Colon (tissue), 2 donors: ENCODE measurements around the gene FNBP1L.

Source experiments
- FAIRE-seq: peaks from 2 replicates; lab custom pipeline; 2012; peaks lifted over from hg19 to GRCh38; lab: Jason Lieb, UNC
- donor health status: control.
- donor health status: control.

The FNBP1L gene

GRCh38 chr1:93532780-93533378 lies 85.0 kb downstream of the FNBP1L start:
- FAIRE-seq, result no peak

DNA sequence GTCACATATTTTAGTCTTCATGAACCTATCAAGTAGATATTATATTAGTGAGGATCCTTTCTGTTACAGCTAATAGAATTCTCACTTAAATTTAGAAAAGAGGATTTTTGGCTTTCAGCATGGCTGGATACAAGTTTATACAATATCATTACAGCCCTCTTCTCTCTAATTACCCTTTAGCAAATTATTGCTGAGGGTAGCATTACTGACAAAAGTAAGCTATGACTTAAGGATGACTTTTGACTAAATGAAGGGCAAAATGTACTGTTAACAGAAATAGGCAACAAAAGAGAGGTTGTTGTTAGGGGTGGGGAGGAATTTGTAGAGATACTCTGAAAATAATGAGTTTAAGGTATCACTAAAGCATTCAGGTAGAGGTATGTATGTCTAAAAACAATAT lies 85.8 kb downstream of the FNBP1L start:
- no peak for FAIRE-seq

DNA sequence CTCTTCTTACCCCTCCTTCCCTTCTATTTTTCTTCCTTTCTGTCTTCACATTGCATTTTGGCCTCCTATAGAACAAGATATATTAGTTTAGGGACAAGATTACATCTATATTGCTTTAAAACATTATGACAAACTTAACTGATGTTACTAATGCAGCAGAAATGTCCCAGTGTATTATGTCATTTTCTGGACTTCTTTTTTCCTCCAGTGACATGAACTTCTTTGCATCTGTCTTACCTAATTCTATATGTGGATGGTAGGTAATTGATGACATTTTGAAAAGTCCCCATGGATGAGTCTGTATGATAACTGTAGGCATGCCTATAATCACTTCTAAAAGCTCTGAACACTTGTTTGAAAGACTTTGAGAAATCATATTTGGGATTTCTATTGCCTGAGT lies 89.5 kb downstream of the FNBP1L start:
- FAIRE-seq, result no peak

DNA sequence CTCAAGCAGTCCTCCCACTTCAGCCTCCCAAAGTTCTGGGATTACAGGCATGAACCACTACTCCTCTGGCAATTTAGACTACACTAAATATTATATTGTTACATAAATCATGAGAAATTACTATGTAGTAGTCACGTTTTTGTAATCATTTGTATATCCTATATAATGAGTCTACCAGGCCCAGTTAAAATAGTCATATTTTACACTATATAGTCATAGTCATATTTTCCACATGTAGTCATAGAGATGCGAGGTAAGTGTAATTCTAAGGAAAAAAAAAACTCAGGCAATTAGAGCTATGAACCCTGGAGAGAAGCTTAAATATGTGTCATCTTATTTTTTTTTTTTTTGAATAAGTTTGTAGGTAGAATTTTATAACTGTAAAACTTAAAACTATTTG lies 90.0 kb downstream of the FNBP1L start:
- FAIRE-seq, result peak; percentile 55

- FAIRE-seq, result no peak
These were observed 93.1 kb downstream of the FNBP1L start for GRCh38 chr1:93541045-93541444.

GRCh38 chr1:93542398-93542797 lies 94.5 kb downstream of the FNBP1L start:
- no peak for FAIRE-seq

DNA sequence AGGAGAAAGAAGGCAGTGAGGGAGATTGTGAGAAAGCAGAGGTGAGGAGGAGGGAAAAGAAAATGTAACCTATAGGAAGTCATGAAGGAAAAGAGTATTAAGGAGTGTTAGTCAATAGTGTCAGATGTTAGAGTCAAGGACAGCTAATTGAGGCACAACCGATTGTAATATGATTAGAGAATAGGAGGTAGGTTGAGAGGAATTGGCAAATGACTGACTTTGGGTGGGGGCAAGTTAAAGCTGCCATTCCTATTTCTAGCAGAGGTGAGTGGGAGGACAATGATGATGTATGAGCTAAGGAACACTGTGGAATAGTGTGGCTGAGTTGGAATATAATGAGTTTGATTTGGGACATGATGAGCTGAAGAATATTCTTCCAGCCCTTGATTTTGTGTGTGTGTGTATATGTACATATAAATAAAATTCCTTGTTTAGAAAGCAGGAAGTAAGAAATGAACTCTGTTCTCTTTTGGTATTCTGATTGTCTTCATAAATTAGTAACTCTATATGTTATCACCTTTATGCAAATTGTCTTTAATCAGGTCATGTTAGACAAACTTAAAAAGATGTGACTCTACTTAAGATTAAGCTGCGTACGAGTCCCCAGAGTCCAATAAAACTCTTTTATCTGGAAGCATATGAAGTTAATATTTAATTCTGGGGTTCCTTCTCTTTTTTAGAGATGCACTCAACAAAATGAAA lies 98.4 kb downstream of the FNBP1L start:
- no peak for FAIRE-seq

DNA sequence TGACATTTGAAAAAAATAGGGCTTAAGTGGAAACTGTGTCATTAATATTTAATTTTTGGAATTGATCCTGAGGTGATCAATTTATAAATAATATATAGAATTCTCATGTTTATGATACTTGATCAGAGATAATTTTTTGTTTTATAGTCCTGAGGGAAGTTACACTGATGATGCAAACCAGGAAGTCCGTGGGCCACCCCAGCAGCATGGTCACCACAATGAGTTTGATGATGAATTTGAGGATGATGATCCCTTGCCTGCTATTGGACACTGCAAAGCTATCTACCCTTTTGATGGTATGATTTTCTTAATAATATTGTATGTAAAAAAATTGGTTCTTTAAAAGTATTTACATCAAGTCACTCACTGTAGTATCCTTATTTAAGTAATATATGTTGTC lies 101.2 kb downstream of the FNBP1L start:
- no peak for FAIRE-seq

DNA sequence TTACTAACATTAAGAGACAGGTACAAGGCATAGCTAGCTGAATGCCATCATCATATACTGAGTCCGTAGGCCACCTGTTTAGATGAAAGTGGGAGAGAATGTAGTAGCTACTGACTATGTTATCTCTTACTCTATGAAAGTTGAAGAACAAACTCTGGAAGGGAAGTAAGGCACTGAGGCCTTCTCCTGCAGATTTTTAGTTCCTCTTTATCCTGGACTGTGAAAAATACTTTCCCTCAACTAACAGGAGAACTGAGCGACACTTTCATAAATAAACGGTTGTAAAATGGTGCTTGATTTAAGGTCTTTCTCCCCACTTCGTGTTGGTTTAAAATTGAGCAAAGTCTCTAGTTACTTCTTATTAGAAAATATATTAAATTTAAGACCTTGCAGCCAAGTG lies 101.9 kb downstream of the FNBP1L start:
- no peak for FAIRE-seq

GRCh38 chr1:93552741-93553455 lies 105.0 kb downstream of the FNBP1L start:
- no peak for FAIRE-seq

- peak; percentile 95 for FAIRE-seq
These were observed 106.1 kb downstream of the FNBP1L start for GRCh38 chr1:93553886-93554490.

GRCh38 chr1:93554883-93555872 lies 107.3 kb downstream of the FNBP1L start:
- no peak for FAIRE-seq

DNA sequence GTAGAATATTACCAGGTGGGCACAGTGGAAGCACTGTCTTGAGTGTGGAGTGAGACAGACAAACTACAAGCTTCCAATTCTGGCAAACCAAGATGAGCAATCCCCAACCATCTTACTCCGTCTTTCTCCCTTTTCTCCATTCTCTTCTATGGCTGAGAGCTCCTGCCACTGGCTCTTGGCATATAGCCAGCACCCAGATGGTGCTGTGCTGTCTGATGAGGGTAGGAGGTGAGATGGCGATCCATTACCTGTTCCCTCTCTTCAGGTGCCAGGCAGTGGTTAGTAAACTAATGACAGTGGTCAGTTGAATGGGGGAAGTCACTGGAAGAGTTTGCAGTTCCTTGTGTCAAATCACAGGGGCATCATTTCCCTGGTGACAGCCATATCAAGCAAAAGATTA lies 108.4 kb downstream of the FNBP1L start:
- FAIRE-seq, result no peak

GRCh38 chr1:93559045-93559444 lies 111.1 kb downstream of the FNBP1L start:
- no peak for FAIRE-seq

- no peak for FAIRE-seq
These were observed 111.8 kb downstream of the FNBP1L start for GRCh38 chr1:93559695-93560094.

- FAIRE-seq, result no peak
These were observed 117.7 kb downstream of the FNBP1L start for GRCh38 chr1:93565496-93566206.

DNA sequence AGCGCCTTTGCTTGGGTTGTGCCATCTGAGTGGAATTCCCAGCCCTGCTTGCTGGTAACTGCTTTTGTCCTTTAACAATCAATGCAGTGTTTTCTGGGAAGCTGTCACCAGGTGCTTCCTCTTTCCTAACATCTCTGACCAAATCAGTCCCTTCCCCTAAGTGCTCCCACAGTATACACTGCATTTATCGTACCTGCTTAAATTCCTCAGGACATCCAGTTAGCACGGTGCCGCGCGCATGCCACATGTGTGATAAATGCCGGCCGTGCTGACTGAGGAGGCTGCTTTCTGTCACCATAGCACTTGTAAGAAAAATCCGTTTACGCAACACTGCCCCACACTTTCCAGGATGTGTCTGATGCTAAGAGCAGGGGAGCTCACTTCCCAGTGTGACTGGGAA lies 118.3 kb downstream of the FNBP1L start:
- no peak for FAIRE-seq

- FAIRE-seq, result no peak
These were observed 119.5 kb downstream of the FNBP1L start for GRCh38 chr1:93567255-93567918.

- FAIRE-seq, result no peak
These were observed 121.6 kb downstream of the FNBP1L start for GRCh38 chr1:93569489-93569888.

- no peak for FAIRE-seq
These were observed 123.8 kb downstream of the FNBP1L start for GRCh38 chr1:93571623-93572310.
